AG04450 (cell line): ENCODE data around the gene VGLL4. TPM values are rescaled to one million over a fixed set of nuclear protein-coding genes. Genes with fewer than 3 reads are reported as not detected.

ENCODE experiments used
- CTCF ChIA-PET: fragments of 300-600, 350-600 bp; formaldehyde crosslinking; extraction: SDS; loops from one replicate; lab custom pipeline; 2022; ENCODE audit warnings: antibody characterized with exemption, inconsistent platforms; lab: Charles Lee
- POLR2A ChIA-PET: fragments of 350-600 bp; formaldehyde crosslinking; extraction: SDS; loops from one replicate; lab custom pipeline; 2021; ENCODE audit warnings: antibody characterized with exemption, inconsistent platforms; lab: Yijun Ruan, JAX
- DNase-seq: peaks from one replicate; pipeline ENCODE4 v3.0.0-alpha.2; 2011; ENCODE audit warnings: low read depth, low spot score
- H3K27ac ChIP-seq: one replicate; pipeline ENCODE4 v1.5.1; 2012; ENCODE audit warnings: low read depth, low read length, control low read depth
- H3K27me3 ChIP-seq: one replicate; pipeline ENCODE4 v1.6.0; 2012; ENCODE audit warnings: low read length; ENCODE audit not compliant: control insufficient read depth, insufficient read depth
- H3K4me3 ChIP-seq: 2 replicates; pipeline ENCODE4 v1.5.1; 2011; ENCODE audit warnings: mild to moderate bottlenecking, low read depth, low read length, control low read depth
- H3K9me3 ChIP-seq: 2 replicates; pipeline ENCODE4 v1.5.1; 2012; ENCODE audit warnings: low read length; ENCODE audit not compliant: control insufficient read depth, insufficient read depth
- polyA plus RNA-seq: library from polyadenylated mRNA; depleted of rRNA; stranded (reverse); fragments of >200 nt; gene quantifications from 2 replicates; pipeline ENCODE4 v1.2.3, GENCODE V29; 2011
- TF ChIP-seq, protein P1 (sequence below): IDR thresholded peaks from 2 replicates; pipeline ENCODE4 v1.5.1; 2011; ENCODE audit warnings: low read depth, low read length, control low read depth, inconsistent platforms

VGLL4 gene
- polyA plus RNA-seq, 1 experiment = 30.5 TPM

DNA sequence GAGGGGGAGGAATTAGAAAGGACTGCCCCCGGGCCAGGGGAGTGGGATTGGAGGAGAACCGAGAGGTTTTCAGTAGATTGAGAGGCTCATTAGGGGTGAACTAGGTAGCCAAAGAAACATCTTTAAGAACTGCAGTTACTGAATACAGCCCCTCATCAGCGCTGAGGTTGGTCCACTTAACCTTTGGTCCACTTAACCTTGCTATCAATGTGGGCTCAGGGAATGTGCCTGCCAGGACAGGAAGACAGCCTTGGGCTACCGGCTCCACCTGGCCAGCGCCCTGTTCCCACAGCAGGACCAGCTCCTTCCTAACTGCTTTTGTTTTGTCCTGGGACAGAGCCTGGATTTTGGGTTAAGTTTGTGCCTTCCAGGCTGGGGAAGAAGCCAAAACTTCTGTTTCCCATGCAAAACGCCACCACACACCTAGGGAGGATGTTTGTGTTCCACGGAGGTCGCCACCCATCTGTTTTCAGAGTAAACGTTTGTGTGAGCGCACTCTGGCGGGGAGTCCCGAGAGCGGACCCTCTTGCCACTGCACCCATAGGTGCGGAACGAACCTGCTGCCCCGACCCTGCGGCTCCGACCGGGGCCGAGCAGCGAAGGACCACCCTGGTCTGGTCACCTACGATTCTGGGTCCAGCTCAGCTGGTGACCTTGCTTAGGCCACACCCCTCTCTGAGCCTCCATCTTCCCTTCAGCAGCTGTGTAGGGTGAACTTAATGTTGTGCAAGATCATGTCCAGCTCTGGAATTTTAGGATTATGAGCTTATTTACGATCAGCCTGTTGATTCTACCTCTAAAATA is 107.4 kb downstream of the VGLL4 start:
- POLR2A ChIA-PET = no interaction called here
- Histone ChIP-seq H3K4me3 (no peak overlapping the region), H3K9me3 (peaks cover 4% of the 10 kb centered on the region; the same call in 1 of the 2 replicates), H3K27ac (no peak overlapping the region), H3K27me3 (no peaks in the 10 kb centered on the region)
- DNase-seq = no peak
- TF ChIP-seq, protein P1, sequence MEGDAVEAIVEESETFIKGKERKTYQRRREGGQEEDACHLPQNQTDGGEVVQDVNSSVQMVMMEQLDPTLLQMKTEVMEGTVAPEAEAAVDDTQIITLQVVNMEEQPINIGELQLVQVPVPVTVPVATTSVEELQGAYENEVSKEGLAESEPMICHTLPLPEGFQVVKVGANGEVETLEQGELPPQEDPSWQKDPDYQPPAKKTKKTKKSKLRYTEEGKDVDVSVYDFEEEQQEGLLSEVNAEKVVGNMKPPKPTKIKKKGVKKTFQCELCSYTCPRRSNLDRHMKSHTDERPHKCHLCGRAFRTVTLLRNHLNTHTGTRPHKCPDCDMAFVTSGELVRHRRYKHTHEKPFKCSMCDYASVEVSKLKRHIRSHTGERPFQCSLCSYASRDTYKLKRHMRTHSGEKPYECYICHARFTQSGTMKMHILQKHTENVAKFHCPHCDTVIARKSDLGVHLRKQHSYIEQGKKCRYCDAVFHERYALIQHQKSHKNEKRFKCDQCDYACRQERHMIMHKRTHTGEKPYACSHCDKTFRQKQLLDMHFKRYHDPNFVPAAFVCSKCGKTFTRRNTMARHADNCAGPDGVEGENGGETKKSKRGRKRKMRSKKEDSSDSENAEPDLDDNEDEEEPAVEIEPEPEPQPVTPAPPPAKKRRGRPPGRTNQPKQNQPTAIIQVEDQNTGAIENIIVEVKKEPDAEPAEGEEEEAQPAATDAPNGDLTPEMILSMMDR = no peak
- CTCF ChIA-PET = interaction anchor here (0.6 to 1.4 kb wide), 2 partner anchors 157 to 291 kb away, joined by 5 read pairs; no protein-coding TSS in a partner anchor

DNA sequence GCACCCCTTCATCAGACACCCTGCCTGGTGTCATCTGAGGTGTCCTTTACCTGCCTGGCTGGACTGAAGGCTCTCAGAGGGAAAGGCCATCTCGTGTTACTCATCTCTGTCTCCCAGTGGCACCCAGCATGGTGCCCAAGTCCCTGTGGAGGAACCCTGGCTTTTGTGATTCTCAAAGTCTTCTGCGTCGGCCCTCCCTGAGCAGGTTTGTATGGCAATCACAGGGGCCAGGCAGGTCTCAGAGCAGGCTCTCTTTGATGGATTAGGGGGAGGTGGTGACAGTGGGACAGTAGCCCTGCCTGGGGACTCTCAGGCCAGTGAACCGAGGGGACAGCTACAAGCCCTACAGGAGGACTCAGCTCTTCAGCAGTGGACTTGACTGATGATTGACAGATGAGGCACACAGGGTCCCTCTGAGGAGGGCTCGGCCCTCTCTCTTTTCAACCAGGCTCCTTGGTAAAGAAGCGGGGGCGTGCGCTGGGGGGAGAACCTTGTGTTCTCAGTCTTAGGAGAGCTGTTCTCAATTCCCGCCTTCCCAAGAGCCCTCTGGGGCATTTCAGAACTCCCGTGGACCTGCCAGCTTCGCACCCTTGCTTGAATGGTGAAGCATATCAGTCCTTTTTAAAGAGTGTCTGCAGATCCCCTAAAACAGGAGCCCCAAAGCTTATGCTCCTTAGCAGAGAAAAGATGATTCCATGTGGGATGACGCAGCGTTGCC is 108.3 kb downstream of the VGLL4 start:
- H3K27me3 ChIP-seq = no peaks in the 10 kb centered on the region
- TF ChIP-seq, protein P1 = no peak
- H3K27ac ChIP-seq = no peak overlapping the region
- no peak for DNase-seq
- ChIA-PET CTCF (interaction anchor here (0.6 kb wide), 2 partner anchors 116 to 292 kb away, joined by 4 to 5 read pairs; no protein-coding TSS in a partner anchor), POLR2A (no interaction called here)
- peaks cover 4% of the 10 kb centered on the region; the same call in 1 of the 2 replicates for H3K9me3 ChIP-seq
- H3K4me3 ChIP-seq = no peak overlapping the region

DNA sequence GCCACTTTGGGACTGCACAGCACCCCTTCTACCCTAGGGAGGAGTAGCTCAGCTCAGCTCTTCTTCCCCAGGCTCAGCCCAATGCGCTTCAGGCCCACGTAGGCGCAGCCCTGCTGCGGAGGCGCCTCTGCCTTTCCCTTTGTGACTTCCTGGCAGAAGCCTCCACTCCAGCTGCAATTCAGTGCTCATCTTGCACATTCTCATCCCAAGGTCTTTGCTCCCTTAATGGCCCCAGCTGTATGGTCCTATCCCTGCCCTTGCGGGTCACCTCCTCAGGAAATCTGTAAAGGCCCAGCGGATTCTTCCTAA is 109.0 kb downstream of the VGLL4 start:
- Histone ChIP-seq H3K27me3 (no peaks in the 10 kb centered on the region), H3K27ac (no peak overlapping the region), H3K9me3 (peaks cover 4% of the 10 kb centered on the region; the same call in 1 of the 2 replicates), H3K4me3 (no peak overlapping the region)
- TF ChIP-seq, protein P1 = no peak
- ChIA-PET POLR2A (no interaction called here), CTCF (interaction anchor here (0.6 kb wide), 1 partner anchor 117 kb away, joined by 4 read pairs; no protein-coding TSS in a partner anchor)
- DNase-seq = no peak

DNA sequence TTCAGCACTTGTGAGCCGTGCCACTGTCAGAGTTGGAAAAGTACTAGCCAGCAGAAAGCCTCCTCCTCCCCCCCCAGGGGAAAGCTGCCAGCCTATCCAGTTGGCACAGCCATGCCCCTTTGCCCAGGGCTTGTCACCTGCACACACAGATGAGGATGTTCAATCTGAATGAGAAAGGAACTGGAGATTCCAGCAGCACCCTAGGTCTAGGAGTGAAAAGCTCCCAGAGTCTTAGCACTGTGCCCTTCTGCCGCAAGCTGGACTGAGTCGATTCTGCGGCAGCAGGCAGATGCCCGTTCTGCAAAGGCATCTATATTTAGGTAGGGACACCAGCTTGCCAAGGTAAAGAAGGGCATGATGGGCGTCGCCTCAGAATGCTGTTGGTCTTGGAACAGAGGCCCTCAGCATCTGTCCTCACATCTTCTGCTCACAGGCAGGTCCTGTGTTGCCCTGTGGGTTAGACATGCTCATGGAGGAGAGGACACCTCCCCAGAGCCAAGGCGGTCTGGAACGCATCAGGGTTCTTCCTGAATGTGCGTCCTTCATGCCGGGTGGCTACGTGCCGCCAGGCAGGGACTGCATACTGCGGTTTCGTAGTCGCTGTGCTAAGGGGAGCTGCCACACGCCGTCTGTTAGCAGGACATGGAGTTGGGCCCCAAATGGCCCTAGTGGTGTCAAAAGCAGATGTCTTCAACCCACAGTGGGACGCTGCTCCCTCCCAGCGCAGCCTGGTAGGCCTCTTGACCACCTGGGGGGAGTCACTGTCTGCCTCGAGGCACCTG is 109.5 kb downstream of the VGLL4 start:
- TF ChIP-seq, protein P1 = no peak
- H3K27ac ChIP-seq = no peak overlapping the region
- H3K27me3 ChIP-seq = no peaks in the 10 kb centered on the region
- POLR2A ChIA-PET = interaction anchor here (0.6 kb wide), 1 partner anchor 12 kb away, joined by 3 read pairs; no protein-coding TSS in a partner anchor
- peaks cover 4% of the 10 kb centered on the region; the same call in 1 of the 2 replicates for H3K9me3 ChIP-seq
- H3K4me3 ChIP-seq = no peak overlapping the region
- CTCF ChIA-PET = interaction anchor here (0.6 kb wide), 1 partner anchor 117 kb away, joined by 4 read pairs; no protein-coding TSS in a partner anchor
- no peak for DNase-seq
